AG09309 (cell line): Measurements from ENCODE around the gene CLN3.
"Not testable (repeated sequence)": the region's sequence is repeated elsewhere in the genome, so short reads cannot be mapped to it uniquely, and the experiment has no call there.

Experiments
- DNase-seq: peaks from one replicate; pipeline ENCODE4 v3.0.0-alpha.2; 2010; ENCODE audit warnings: low read depth
- H3K4me3 ChIP-seq: 2 replicates; pipeline ENCODE4 v1.5.1; 2011; ENCODE audit warnings: mild to moderate bottlenecking, low read depth, low read length, moderate library complexity; ENCODE audit not compliant: control insufficient read depth
- TF ChIP-seq, protein P1 (sequence below): IDR thresholded peaks from 2 replicates; pipeline ENCODE4 v1.5.1; 2011; ENCODE audit warnings: mild to moderate bottlenecking, low read depth, low read length, inconsistent platforms; ENCODE audit not compliant: insufficient read depth, control insufficient read depth; ENCODE audit errors: missing control alignments

The CLN3 gene

DNA sequence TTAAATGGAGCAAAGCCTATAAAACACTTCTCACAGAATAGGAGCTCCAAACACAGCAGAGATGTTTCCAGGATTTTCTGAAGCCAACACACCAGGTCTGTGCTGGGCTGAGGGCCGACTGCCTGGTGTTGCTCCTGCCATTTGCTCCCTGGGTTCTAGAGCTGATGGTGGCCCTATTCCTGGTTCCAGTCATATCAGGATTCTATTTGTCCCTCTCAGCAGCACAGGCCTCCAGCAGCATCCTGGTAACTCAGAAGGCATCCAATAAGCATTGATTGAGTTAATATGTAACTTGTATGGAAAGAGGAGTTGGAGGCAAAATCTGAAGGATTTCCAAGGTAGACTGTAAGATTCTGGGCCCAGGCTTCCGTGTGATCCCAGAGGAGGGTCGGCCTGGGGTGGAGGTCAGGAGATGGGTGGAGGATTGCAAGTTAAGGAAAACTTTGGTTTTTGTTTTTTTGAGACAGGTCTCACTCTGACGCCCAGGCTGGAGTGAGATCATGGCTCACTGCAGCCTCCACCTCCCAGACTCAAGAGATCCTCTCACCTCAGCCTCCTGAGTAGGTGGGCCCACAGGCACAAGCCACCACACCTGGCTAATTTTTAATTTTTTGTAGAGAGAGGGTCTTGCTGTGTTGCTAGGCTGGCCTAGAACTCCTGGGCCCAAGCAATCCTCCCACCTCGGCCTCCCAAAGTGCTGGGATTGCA is 41.2 kb upstream of the CLN3 start:
- TF ChIP-seq, protein P1, sequence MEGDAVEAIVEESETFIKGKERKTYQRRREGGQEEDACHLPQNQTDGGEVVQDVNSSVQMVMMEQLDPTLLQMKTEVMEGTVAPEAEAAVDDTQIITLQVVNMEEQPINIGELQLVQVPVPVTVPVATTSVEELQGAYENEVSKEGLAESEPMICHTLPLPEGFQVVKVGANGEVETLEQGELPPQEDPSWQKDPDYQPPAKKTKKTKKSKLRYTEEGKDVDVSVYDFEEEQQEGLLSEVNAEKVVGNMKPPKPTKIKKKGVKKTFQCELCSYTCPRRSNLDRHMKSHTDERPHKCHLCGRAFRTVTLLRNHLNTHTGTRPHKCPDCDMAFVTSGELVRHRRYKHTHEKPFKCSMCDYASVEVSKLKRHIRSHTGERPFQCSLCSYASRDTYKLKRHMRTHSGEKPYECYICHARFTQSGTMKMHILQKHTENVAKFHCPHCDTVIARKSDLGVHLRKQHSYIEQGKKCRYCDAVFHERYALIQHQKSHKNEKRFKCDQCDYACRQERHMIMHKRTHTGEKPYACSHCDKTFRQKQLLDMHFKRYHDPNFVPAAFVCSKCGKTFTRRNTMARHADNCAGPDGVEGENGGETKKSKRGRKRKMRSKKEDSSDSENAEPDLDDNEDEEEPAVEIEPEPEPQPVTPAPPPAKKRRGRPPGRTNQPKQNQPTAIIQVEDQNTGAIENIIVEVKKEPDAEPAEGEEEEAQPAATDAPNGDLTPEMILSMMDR, result no peak
- no peak overlapping the region for H3K4me3 ChIP-seq
- DNase-seq, result no peak

DNA sequence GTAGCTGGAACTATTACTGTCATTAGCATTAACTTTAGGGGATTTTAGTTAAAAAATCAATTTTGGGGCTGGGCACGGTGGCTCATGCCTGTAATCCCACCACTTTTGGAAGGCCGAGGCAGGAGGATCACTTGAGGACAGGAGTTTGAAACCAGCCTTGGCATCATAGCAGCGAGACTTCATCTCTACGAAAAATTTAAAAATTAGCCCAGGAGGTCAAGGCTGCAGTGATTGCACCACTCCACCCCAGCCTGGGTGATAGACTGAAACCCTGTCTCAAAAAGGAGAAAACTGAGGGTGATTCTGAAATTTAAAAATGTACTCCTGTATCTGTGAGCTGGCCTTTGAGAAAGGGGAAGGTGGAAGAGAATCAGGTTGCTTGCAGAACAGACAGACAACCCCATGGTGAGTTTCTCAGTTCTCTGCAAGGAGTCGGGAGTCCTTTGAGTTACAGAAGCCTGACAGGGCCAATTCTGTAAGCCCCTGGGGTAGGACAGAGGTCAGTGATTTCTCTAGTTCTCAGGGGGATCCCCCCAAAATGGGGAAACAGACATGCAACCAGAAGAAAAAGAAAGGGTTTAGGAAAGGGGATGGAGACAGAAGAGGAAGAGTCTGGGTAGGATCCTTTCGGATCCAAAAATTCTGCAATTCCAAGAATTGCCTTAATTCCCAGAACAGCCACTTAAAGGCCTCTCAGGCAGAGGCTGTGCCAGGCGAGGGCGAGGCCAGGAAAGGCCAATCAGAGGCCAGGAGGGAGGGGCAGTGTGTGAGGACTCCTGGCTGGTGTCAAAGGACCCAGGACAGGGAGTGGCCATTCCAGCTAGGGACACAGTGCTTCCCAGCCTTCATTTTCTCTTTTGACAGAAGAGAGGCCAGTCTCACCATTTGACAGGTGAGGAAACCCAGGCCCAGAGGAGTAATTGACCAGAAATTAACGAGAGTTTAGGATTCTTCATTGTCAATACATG is 40.2 kb upstream of the CLN3 start:
- H3K4me3 ChIP-seq, result no peak overlapping the region
- no peak for DNase-seq
- TF ChIP-seq, protein P1, result no peak

DNA sequence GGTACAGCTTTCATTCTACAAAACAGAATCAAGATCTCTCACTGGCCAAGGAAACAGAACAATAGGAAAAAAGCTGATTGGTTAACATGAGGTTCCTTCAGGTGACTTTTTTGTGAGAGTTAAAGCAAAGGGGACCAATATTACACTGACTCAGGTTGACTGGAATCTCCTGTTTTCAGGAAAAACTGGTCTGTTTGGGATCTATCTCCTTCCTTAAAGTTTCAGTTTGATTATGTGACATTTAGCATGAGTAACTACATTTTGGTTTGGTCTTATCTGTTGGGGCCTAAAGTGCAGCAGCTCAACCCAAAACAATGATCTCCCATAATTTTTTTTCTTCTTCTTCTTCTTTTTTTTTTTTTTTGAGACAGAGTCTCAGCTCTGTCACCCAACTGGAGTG is 37.2 kb upstream of the CLN3 start:
- DNase-seq, result no peak
- H3K4me3 ChIP-seq, result no peak overlapping the region
- TF ChIP-seq, protein P1, result no peak

DNA sequence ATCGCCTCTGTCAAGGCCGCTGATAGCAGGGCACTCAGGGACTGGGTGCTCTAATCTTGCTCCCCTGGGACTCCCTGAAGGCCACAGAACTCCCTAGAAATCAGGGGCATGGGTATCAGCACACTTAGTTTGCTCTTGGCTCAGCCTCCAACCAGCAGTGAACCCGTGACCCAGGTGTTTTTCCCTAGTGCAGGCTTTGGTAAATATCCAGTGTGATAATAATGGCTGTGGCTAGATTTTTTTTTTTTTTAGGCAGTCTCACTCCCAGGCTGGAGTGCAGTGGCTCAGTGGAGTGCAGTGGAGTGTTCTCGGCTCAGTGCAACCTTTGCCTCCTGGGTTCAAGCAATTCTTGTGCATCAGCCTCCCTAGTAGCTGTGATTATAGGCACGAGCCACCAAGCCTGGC is 36.6 kb upstream of the CLN3 start:
- DNase-seq, result no peak
- TF ChIP-seq, protein P1, result no peak

DNA sequence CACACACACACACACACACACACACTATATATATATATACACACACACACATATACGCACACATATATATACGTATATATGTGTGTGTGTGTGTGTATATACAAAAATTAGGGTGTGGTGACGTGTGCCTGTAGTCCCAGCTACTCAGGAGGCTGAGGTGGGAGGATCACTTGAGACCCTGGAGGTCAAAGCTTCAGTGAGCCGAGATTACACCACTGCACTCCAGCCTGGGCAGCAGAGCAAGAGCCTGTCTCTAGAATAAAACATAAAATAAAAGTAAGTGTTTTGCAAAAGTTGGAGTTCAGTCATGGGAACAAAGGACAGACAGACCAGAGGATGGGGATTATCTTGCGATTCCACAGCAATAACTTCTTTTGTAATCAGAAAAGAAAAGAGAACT is 36.1 kb upstream of the CLN3 start:
- no peak for DNase-seq
- H3K4me3 ChIP-seq, result no peak overlapping the region
- TF ChIP-seq, protein P1, result no peak

More for the DNA sequence above, 36.6 kb upstream of the CLN3 start:
- no peak overlapping the region for H3K4me3 ChIP-seq

DNA sequence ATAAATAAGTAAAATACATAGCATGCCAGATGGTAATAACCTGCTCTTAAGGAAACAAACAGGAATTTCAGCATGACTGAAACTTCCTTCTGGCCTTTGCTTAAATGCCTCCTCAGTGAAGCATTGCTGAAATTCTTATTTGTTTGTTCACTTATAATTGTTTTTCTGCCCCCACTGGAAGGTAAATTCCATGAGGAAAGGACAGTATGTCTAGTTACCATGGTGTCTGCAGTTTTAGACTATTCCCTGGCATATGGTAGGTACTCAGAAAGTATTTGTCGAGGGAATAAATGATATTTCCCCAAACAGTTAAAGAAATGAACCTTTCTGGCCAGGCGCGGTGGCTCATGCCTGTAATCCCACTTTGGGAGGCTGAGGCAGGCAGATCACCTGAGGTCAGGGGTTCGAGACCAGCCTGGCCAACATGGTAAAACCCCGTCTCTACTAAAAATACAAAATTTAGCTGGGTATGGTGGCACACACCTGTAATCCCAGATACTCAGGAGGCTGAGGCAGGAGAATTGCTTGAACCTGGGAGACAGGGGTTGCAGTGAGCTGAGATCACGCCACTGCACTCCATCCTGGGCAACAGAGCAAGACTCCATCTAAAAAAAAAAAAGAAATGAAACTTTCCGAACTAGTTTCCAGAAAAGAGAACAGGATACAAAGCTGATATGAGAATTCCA is 35.4 kb upstream of the CLN3 start:
- not testable (repeated sequence) for H3K4me3 ChIP-seq, DNase-seq
